SK-N-MC (cell line): ENCODE results near the gene NR4A3.

ENCODE experiments used
- EZH2 ChIP-seq: fragments of 200-600 bp; sonication (generic); IDR thresholded peaks from one replicate; pipeline ENCODE4 v1.6.1; 2017; ENCODE audit warnings: antibody characterized with exemption
- FOXP2 ChIP-seq: optimal IDR thresholded peaks from 2 replicates; pipeline ENCODE3; 2011; ENCODE audit warnings: mild to moderate bottlenecking, moderate library complexity; ENCODE audit not compliant: insufficient read depth; ENCODE audit errors: extremely low read length, control extremely low read depth

- TF ChIP-seq EZH2 (no peak), FOXP2 (no peak)
Observed at GRCh38 chr9:99851500-99851822, 29.8 kb downstream of the NR4A3 start.
